ENCODE data around the gene LILRB5.
"Not testable (repeated sequence)": the region's sequence is repeated elsewhere in the genome, so short reads cannot be mapped to it uniquely, and the experiment has no call there.

Gene LILRB5

GRCh38 chr19:54248016-54248601 lies 9.0 kb downstream of the LILRB5 start:
- H3K27me3 ChIP-seq (ENCODE audit: insufficient read depth, poor library complexity, severe bottlenecking): peaks cover 6% of the 10 kb centered on the region
- no peak overlapping the region for H3K4me3 ChIP-seq (replicated peaks; ENCODE audit: insufficient read depth, low read length)
- no peak overlapping the region for H3K27ac ChIP-seq (replicated peaks)
- TF ChIP-seq CTCF (IDR thresholded peaks at IDR 0.05; ENCODE audit: insufficient read depth, low read length): no peak
- DNase-seq (ENCODE audit: low read depth in 1 of 2, low spot score in 1 of 2): peak; percentile 24 to 63

GRCh38 chr19:54247106-54247930 lies 9.8 kb downstream of the LILRB5 start:
- no peak for DNase-seq (ENCODE audit: low read depth in 1 of 2, low spot score in 1 of 2)
- no peak overlapping the region for H3K4me3 ChIP-seq (replicated peaks; ENCODE audit: insufficient read depth, low read length)
- H3K27me3 ChIP-seq (ENCODE audit: insufficient read depth, poor library complexity, severe bottlenecking): peaks cover 3% of the 10 kb centered on the region
- no peak overlapping the region for H3K27ac ChIP-seq (replicated peaks)
- TF ChIP-seq SPI1 (IDR thresholded peaks at IDR 0.05; ENCODE audit: borderline replicate concordance, low read depth): no peak
- TF ChIP-seq GABPA (IDR thresholded peaks at IDR 0.05; ENCODE audit: low read depth): no peak
- TF ChIP-seq CTCF (IDR thresholded peaks at IDR 0.05; ENCODE audit: insufficient read depth, low read length): no peak
- no peak for TF ChIP-seq POLR2AphosphoS5 (IDR thresholded peaks at IDR 0.05; ENCODE audit: low read depth)
- no peak for TF ChIP-seq REST (IDR thresholded peaks at IDR 0.05; ENCODE audit: insufficient replicate concordance, low read depth)

- TF ChIP-seq CTCF (IDR thresholded peaks at IDR 0.05; ENCODE audit: insufficient read depth, low read length) (no peak), GABPA (IDR thresholded peaks at IDR 0.05; ENCODE audit: low read depth) (no peak), SPI1 (IDR thresholded peaks at IDR 0.05; ENCODE audit: borderline replicate concordance, low read depth) (no peak)
Measured at GRCh38 chr19:54245936-54246335, 11.1 kb downstream of the LILRB5 start.

GRCh38 chr19:54243809-54244208 lies 13.3 kb downstream of the LILRB5 start:
- not testable (repeated sequence) for H3K4me3 ChIP-seq (replicated peaks; ENCODE audit: insufficient read depth, low read length); H3K27me3 ChIP-seq (ENCODE audit: insufficient read depth, poor library complexity, severe bottlenecking); H3K27ac ChIP-seq (replicated peaks)
- peak in 1 of 2 experiments; percentile 23 for DNase-seq (ENCODE audit: low read depth in 1 of 2, low spot score in 1 of 2)

More at GRCh38 chr19:54245936-54246335, 11.1 kb downstream of the LILRB5 start:
- peaks cover 3% of the 10 kb centered on the region for H3K27me3 ChIP-seq (ENCODE audit: insufficient read depth, poor library complexity, severe bottlenecking)
- DNase-seq (ENCODE audit: low read depth in 1 of 2, low spot score in 1 of 2): no peak
- H3K4me3 ChIP-seq (replicated peaks; ENCODE audit: insufficient read depth, low read length): no peak overlapping the region
- H3K27ac ChIP-seq (replicated peaks): no peak overlapping the region

- peak; percentile 33; the same call in 1 of the 2 replicates for TF ChIP-seq SPI1 (IDR thresholded peaks at IDR 0.05; ENCODE audit: borderline replicate concordance, low read depth)
- peak in 1 of 2 experiments; percentile 42 for DNase-seq (ENCODE audit: low read depth in 1 of 2, low spot score in 1 of 2)
- H3K27me3 ChIP-seq (ENCODE audit: insufficient read depth, poor library complexity, severe bottlenecking); H3K27ac ChIP-seq (replicated peaks); H3K4me3 ChIP-seq (replicated peaks; ENCODE audit: insufficient read depth, low read length): not testable (repeated sequence)
Measured at GRCh38 chr19:54242646-54243045, 14.4 kb downstream of the LILRB5 start, which contains the start of gene LILRA6. LILRA6 (minus strand) TSS chr19:54242790.

GRCh38 chr19:54242234-54242633 lies 14.8 kb downstream of the LILRB5 start:
- H3K27me3 ChIP-seq (ENCODE audit: insufficient read depth, poor library complexity, severe bottlenecking); DNase-seq (ENCODE audit: low read depth in 1 of 2, low spot score in 1 of 2); H3K4me3 ChIP-seq (replicated peaks; ENCODE audit: insufficient read depth, low read length); H3K27ac ChIP-seq (replicated peaks): not testable (repeated sequence)

GRCh38 chr19:54240372-54241336 lies 16.4 kb downstream of the LILRB5 start:
- not testable (repeated sequence) for H3K4me3 ChIP-seq (replicated peaks; ENCODE audit: insufficient read depth, low read length); DNase-seq (ENCODE audit: low read depth in 1 of 2, low spot score in 1 of 2); H3K27me3 ChIP-seq (ENCODE audit: insufficient read depth, poor library complexity, severe bottlenecking); H3K27ac ChIP-seq (replicated peaks)

Measured in HL-60 (cell line).